ENCODE data around the gene OR4Q3.
"Not testable (repeated sequence)": the region's sequence is repeated elsewhere in the genome, so short reads cannot be mapped to it uniquely, and the experiment has no call there.

OR4Q3 gene

DNA sequence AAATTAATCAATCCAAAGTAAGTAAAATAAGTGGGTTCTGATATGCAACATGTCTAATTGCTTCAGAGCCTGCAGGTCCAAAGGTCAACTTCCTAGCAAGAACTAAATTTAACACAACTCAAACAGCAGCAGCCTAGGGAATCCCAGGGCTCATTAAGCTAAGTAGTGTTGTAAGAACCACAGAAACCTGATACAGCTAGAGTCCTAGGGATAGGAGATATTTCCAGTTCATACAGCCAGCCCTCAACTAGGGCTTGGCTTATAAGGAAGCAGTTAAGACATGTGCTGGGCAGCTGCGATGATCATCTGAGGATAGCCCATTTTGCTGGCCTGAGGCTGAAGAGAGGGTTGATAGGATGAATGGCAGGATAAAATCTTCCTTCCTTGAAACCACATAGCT, at the start of gene OR4Q3:
OR4Q3 (plus strand) TSS at position 316 of the 400 bp plus-strand sequence.
- no peak for DNase-seq

DNA sequence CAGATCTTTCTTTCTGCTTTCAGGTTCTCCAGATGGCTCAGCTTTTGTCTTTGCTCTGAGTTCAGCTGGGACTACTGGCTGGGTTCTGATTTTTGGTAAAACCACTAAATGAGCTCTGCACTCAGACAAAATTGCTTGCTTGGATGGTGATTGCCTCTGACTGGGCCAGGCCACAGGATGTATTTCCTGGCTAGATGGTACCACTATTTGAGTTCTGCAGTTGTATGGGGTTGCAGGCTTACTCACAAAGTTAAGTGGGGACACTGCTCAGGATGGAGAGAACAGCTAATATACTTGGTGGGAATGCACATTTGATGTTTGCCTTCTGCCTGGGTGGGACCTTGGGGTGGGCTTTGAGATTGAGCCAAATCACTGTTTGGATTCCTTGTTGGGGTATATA, 14.0 kb upstream of the OR4Q3 start:
- DNase-seq = no peak

DNA sequence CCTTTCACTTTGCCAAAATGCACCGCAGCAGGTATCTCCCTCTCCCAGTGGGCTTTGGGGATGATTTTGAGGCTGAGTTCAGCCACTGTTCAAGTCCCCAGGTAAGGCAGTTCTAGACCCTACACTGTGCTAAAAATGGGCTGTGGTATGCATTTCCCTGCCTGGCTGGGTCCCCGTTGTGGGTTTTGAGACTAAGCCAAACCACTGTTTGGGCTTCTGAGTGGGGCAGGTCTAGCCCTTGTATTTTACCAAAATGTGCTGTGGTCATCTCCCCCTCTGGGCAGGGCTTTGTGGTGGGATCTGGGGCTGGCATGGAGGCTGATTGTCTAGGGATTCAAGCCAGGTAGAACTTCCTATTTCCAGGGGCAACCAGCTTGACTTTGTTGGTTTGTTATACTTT, 13.6 kb upstream of the OR4Q3 start:
- no peak for DNase-seq

DNA sequence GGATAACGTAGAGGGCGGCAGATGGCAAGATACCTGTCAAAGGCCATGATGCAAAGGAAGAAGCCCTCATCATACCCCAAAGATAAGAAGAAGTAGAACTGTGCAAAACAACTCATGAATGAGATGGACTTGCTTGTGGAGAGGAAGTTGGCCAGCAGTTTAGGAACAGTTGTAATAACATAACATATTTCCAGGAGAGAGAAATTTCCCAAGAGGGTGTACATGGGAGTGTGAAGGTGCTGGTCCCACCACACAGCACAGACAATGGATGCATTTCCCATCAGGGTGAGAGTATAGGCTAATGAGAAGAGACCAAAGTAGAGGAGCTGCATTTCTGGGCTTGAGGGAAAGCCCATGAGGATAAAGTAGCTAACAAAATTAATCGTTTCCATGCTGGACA, 9.5 kb upstream of the OR4Q3 start:
- not testable (repeated sequence) for DNase-seq

DNA sequence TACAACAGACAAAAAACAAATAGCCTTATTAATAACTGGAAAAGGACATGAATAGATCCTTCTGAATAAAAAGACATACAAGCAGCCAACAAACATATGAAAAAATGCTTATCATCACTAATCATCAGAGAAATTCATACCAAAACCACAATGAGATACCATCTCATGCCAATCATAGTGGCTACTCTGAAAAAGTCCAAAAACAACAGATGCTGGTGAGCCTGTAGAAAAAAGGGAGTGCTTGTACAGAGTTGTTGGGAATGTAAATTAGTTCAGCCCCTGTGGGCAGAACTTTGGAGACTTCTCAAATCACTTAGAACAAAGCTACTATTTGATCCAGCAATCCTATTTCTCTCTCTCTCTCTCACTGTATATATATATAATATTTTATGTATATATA, 8.9 kb downstream of the OR4Q3 start:
- not testable (repeated sequence) for DNase-seq

DNA sequence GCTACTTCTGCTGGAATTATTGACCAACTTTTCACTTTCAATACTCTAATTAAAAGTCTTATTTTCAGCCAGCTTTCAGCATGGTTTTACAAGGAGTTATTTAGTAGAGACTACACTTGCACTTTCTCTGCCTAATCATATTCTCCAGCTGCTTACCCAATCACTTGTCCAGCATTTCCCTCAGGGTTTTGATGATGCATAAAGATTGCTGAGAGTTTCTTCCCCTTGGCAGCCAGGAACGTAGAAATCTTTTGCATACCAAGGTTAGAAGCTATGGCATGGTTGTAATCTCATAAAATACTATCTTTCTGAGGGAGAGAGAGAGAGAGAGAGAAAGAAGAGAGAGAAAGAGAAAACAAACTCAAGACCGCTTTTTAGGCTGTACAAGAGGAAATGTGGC, 10.8 kb downstream of the OR4Q3 start:
- DNase-seq = no peak

DNA sequence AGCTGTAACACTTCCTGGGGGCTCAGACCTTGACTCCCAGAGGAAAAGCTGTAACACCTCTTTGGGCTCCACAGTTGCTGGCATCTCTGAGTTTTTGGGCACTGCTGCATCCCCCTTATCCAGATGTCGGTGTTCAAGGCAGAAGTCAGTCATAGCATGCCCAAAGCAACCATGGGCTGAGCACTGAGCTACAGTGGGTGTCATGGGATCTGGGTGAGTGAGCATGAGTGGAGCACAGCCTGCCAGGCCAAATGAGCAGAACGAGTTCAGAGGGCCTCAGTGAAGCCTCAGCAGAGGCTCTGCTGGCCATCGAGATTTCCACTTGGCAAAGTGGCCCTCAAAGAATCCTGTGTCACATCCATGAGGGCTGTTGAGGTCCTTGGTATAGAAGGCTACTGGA, 28.1 kb downstream of the OR4Q3 start:
- not testable (repeated sequence) for DNase-seq

DNA sequence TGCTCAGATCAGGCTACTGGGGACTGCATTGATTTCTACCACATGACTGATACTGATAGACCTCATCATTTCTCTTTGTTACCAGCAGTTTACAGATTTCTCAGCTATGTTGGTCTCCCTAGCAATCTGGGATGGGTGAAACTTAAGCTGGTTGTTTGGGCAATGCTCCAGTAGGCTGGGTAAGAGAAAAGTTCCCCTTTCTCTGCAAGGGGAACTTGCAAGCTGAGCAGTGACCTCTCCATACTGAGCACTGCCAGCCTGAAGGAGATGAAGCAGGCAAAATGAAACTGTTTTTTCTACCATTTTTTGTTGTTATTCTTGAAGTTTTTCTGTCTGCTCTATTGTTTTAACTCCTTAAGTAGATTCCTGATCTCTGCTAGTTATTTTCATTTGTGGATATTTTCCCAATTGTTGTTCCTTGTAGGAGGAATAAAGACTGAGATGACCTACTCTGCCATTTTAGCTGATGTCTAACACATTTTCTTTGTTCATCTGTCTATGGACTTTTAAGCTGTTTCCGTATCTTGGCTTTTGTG, 28.6 kb downstream of the OR4Q3 start:
- no peak for DNase-seq

DNA sequence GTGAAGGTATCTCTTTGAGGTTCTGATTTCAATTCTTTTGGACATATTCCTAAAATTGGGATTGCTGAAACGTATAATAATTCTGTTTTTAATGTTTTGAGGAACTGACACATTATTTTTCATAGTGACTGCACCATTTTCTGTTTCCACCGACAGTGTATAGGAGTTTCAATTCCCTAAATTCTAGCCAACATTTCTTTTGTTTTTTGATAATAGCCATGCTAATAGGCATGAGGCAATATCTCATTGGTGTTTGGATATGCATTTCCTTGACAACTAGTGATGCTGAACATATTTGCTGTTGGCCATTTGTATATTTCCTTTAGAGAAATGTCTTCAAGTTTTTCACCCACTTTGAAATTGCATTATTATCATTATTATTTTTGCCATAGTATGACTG, 29.1 kb downstream of the OR4Q3 start:
- not testable (repeated sequence) for DNase-seq

DNA sequence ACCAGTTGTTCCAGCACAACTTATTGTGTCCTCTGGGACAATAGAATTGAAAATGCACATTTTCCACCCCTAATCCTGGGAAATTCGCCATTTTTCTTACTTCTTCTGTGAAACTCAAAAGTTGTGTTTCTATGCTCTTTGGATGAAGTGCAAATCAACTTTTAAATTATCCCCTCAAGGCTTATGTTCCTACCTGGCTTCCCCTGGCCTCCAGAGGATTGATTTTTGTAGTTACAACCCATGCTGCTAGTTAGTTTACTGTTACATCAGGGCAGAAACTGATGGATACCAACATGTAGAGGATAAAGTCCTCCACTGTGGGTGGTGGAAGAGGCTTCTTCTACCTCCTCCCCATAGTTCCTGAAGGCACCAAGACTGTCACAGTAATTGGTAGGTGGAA, 29.8 kb downstream of the OR4Q3 start, which contains the start of gene OR4M1:
OR4M1 (plus strand) TSS at position 301 of the 400 bp plus-strand sequence. CDS start 6,819 bp downstream, outside the sequence.
- not testable (repeated sequence) for DNase-seq

DNA sequence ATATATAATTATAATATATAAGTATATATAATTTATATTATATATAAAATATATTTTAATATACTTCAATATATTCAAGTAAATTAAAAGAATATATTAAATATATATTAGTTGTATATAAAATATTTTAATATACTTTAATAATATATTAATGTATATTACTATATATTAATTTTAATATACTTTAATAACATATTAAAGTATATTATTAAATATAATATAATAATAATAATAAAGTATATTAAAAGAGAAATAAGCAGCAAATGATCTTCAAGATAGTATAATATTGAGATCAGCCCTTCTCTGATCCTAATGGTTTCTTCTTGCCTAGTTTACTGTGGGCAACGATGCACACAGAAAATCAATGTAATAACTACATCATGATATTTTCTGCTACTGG, 32.2 kb downstream of the OR4Q3 start:
- DNase-seq = no peak

DNA sequence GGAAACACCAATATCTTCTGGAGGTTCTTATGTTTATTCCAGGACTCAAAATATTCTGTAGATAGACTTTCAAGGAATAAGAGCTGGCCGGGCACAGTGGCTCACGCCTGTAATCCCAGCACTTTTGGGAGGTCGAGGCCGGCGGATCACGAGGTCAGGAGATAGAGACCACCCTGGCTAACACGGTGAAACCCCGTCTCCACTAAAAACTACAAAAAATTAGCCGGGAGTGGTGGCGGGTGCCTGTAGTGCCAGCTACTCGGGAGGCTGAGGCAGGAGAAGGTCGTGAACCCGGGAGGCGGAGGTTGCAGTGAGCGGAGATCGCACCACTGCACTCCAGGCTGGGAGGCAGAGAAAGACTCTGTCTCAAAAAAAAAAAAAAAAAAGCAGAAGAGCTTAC, 42.5 kb downstream of the OR4Q3 start:
- DNase-seq = not testable (repeated sequence)

DNA sequence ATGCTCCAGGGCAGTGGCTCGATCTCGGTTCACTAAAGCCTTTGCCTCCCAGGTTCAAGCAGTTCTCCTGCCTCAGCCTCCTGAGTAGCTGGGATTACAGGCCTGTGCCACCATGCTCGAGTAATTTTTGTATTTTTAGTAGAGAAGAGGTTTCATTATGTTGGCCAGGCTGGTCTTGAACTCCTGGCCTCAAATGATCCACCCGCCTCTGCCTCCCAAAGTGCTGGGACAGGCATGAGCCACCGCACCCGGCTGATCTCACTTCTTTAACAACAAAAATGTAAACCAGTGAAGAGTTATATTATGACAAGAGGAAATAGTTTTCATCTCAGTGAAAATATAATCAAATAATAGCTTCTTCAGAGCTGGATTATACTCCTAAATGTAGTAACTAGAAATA, 43.9 kb downstream of the OR4Q3 start:
- DNase-seq = not testable (repeated sequence)

DNA sequence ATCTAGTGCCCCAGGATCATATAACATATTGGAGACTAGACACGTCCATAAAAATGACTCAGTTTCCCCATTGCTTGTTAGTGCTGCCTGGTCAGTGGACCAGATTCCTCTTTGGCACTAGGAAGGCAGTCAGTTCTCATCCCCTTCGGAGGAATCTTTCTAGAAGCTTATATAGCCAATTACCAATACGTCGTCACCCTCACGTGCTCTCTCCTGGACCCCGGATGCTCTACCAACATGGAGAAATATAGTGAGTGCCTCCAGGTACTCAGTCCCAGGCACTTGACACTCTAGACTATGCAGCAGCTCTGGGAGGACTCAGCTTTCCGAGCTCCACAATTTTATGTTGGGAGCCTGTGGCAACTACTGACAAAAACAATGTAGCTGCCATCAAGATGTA, 44.8 kb downstream of the OR4Q3 start:
- not testable (repeated sequence) for DNase-seq

DNA sequence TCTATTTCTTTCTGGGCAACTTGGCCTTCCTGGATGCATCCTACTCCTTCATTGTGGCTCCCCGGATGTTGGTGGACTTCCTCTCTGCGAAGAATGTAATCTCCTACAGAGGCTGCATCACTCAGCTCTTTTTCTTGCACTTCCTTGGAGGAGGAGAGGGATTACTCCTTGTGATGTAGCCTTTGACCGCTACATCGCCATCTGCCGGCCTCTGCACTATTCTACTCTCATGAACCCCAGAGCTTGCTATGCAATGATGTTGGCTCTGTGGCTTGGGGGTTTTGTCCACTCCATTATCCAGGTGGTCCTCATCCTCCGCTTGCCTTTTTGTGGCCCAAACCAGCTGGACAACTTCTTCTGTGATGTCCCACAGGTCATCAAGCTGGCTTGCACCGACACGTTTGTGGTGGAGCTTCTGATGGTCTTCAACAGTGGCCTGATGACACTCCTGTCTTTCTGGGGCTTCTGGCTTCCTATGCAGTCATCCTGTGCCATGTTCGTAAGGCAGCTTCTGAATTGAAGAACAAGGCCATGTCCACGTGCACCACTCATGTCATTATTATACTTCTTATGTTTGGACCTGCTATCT, 53.2 kb downstream of the OR4Q3 start:
- not testable (repeated sequence) for DNase-seq

All from CD4-positive, alpha-beta T cell treated with Interleukin-4 for 1 hour (primary cell).